ENCODE results near the gene SOCS3.

SOCS3 gene

GRCh38 chr17:78359997-78360370 is at the start of gene SOCS3:
TSS of gene SOCS3 (minus strand) at chr17:78360077. CDS start at chr17:78359095, 982 bp downstream.
- peak; percentile 85 to 94 for DNase-seq

GRCh38 chr17:78409191-78409928 is 49.5 kb upstream of the SOCS3 start:
- no peak for DNase-seq

- no peak for DNase-seq
Measured at GRCh38 chr17:78408476-78409050, 48.7 kb upstream of the SOCS3 start.

GRCh38 chr17:78407387-78408000 is 47.6 kb upstream of the SOCS3 start:
- no peak for DNase-seq

- no peak for DNase-seq
Measured at GRCh38 chr17:78406920-78407319, 47.0 kb upstream of the SOCS3 start.

- DNase-seq, result no peak
Measured at GRCh38 chr17:78406396-78406795, 46.5 kb upstream of the SOCS3 start.

GRCh38 chr17:78403822-78404221 is 43.9 kb upstream of the SOCS3 start:
- no peak for DNase-seq

- DNase-seq, result no peak
Measured at GRCh38 chr17:78401891-78402290, 42.0 kb upstream of the SOCS3 start.

- no peak for DNase-seq
Measured at GRCh38 chr17:78401246-78401645, 41.4 kb upstream of the SOCS3 start.

- DNase-seq, result no peak
Measured at GRCh38 chr17:78400581-78401240, 40.8 kb upstream of the SOCS3 start.

- DNase-seq, result no peak
Measured at GRCh38 chr17:78399693-78400144, 39.8 kb upstream of the SOCS3 start.

GRCh38 chr17:78399028-78399692 is 39.3 kb upstream of the SOCS3 start:
- DNase-seq, result no peak

- no peak for DNase-seq
Measured at GRCh38 chr17:78398390-78398789, 38.5 kb upstream of the SOCS3 start.

GRCh38 chr17:78397681-78398101 is 37.8 kb upstream of the SOCS3 start:
- no peak for DNase-seq

- no peak for DNase-seq
Measured at GRCh38 chr17:78396441-78397337, 36.8 kb upstream of the SOCS3 start.

GRCh38 chr17:78395155-78395554 is 35.3 kb upstream of the SOCS3 start:
- DNase-seq, result no peak

- no peak for DNase-seq
Measured at GRCh38 chr17:78394209-78394608, 34.3 kb upstream of the SOCS3 start.

- DNase-seq, result no peak
Measured at GRCh38 chr17:78393575-78393974, 33.7 kb upstream of the SOCS3 start.

GRCh38 chr17:78392295-78392694 is 32.4 kb upstream of the SOCS3 start:
- no peak for DNase-seq

GRCh38 chr17:78391843-78392242 is 32.0 kb upstream of the SOCS3 start:
- peak in 1 of 2 experiments; percentile 16 for DNase-seq

- DNase-seq, result no peak
Measured at GRCh38 chr17:78391051-78391431, 31.2 kb upstream of the SOCS3 start.

Measured in SW 1271 (cell line).